ENCODE data around the gene NOA1.

DNA sequence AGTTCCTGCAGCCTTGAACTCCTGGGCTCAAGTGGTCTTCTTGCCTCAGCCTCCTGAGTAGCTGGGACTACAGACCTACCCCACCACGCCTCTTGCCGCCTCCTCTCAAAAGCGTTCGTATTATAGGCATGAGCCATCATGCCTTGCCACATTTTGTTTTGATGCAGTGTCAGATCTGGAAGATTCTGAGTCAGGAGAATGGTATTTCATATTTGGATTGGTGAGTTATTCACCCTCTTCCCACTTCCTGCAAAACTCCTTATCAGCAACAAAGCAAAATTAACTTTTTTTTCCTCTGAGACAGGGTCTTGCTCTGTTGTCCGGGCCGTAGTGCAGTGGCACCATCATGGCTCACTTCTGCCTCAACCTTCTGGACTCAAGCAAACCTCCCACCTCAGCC lies 40.1 kb downstream of the NOA1 start:
- no peak for TF ChIP-seq POLR2AphosphoS5 (IDR thresholded peaks at IDR 0.05; ENCODE audit: borderline replicate concordance, low read depth, low read length)
- no peak for TF ChIP-seq EZH2 (IDR thresholded peaks at IDR 0.05)

Data from SK-N-MC (cell line).